ENCODE data around the gene TOMM20L. TPM values are rescaled to one million over a fixed set of nuclear protein-coding genes. Genes with fewer than 3 reads are reported as not detected.

TOMM20L gene
- not detected in 2 replicates for total RNA-seq (2011; cell fraction: chromatin; rRNA removed; ENCODE audit: low replicate concordance)
- not detected in 2 replicates for total RNA-seq (2011; cell fraction: nucleolus; rRNA removed)
- not detected in 2 replicates for total RNA-seq (2011; cell fraction: nucleoplasm; rRNA removed)
- total RNA-seq (2014; rRNA removed) (not detected in 2 replicates), total RNA-seq (2014; rRNA removed; fragmentation: Illumina TruSeq; extraction: Trizol) (not detected in 2 replicates), total RNA-seq (2015; rRNA removed; fragmentation: Illumina TruSeq; extraction: Trizol) (not detected in 2 replicates), total RNA-seq (2021) (not detected in 2 replicates), polyA plus RNA-seq (2011; rRNA removed) (not detected in 2 replicates), polyA plus RNA-seq (2014; fragmentation: Illumina TruSeq; extraction: Trizol) (not detected in 2 replicates), polyA plus RNA-seq (2014; fragmentation: Nextera tagmentation; extraction: Ambion mirVana) (not detected), polyA plus RNA-seq (2014; rRNA removed) (not detected in 2 replicates), polyA minus RNA-seq (2011; rRNA and poly(A)+ RNA removed) (not detected in 2 replicates), Bru-seq, nascent RNA (percentile 38 among the genes with signal in this experiment), BruChase-seq, experiment 1, labeled RNA remaining after a 2-hour chase (percentile 54 among the genes with signal in this experiment), BruChase-seq, experiment 2, labeled RNA remaining after a 6-hour chase (percentile 47 among the genes with signal in this experiment)
- polyA plus RNA-seq (2011; cell fraction: cytosol; rRNA removed) = not detected in 2 replicates
- not detected in 2 replicates for polyA plus RNA-seq (2011; cell fraction: nucleus; rRNA removed)
- polyA plus RNA-seq (2012) = not detected in 2 replicates
- not detected in 2 replicates for polyA minus RNA-seq (2011; cell fraction: cytosol; rRNA and poly(A)+ RNA removed)
- not detected in 2 replicates for polyA minus RNA-seq (2011; cell fraction: nucleus; rRNA and poly(A)+ RNA removed)
- long read RNA-seq, experiment 1, partial matches to known transcripts = 0 of 1 reads
- long read RNA-seq, experiment 1, other reads (novel, unspliced or antisense) = 1 of 1 reads
- long read RNA-seq, experiment 2 = 0 reads
- long read RNA-seq, experiment 3 = 0 reads

- POLR2A ChIA-PET = no interaction called here
- H3K27me3 ChIP-seq (ENCODE audit: control insufficient read depth in 2 of 2, insufficient read depth in 2 of 2, low read length in 2 of 2) = no peaks in the 10 kb centered on the region
- H3K9me3 ChIP-seq (replicated peaks; ENCODE audit: control insufficient read depth, insufficient read depth, low read depth, low read length) = no peaks in the 10 kb centered on the region
- H2AFZ ChIP-seq (ENCODE audit: low read depth, low read length) = peak within 1 kb of the TSS; percentile 96
- WGBS (ENCODE audit: insufficient coverage, low coverage, missing lambda C conversion rate) = 70% methylated on average over 26 of the region's 86 CpGs
- peak within 1 kb of the TSS; percentile 11 for H3K4me3 ChIP-seq
- peak; percentile 59 to 67 (median 62) for DNase-seq (ENCODE audit: extremely low read depth in 1 of 4, low spot score in 3 of 4)
- H3K36me3 ChIP-seq (ENCODE audit: control insufficient read depth, insufficient read depth, low read length) = no peaks in the 10 kb centered on the region
- H3K4me2 ChIP-seq (ENCODE audit: insufficient read depth, low read length) = peak within 1 kb of the TSS; percentile 62
- ATAC-seq = peak; percentile 95
- intact Hi-C loops (cut with micrococcal nuclease) (no loop called here), in situ Hi-C loops (cut with MboI) (no loop called here)
- no TSS peak for BruUV-seq (replicated peaks)
- peaks cover 0 to 9% of the 10 kb centered on the region in 2 experiments; a peak in 3 of 5 replicates for H3K4me1 ChIP-seq (replicated peaks in 1 of 2; ENCODE audit: control insufficient read depth in 2 of 2, insufficient read depth in 2 of 2, low read length in 2 of 2)
- no peaks in the 10 kb centered on the region for H3K79me2 ChIP-seq (ENCODE audit: control insufficient read depth, insufficient read depth, low read length)
- CTCF ChIA-PET (ENCODE audit: low intra/inter-chr PET ratio) = interaction anchor here (0.6 kb wide), 1 partner anchor 287 kb away, joined by 3 read pairs; no protein-coding TSS in a partner anchor
- H3K9me1 ChIP-seq (ENCODE audit: control insufficient read depth, insufficient read depth, low read length) = no peaks in the 10 kb centered on the region
- FAIRE-seq = no peak
- no peaks in the 10 kb centered on the region for H4K20me1 ChIP-seq (replicated peaks; ENCODE audit: control insufficient read depth, insufficient read depth, low read length)
- H3K27ac ChIP-seq (ENCODE audit: extremely low read depth, low read depth, low read length) = no peak within 1 kb of the TSS
- H3K9ac ChIP-seq (ENCODE audit: insufficient read depth in 1 of 2, low read depth in 2 of 2, low read length in 2 of 2) = peak within 1 kb of the TSS; percentile 37 to 72; a peak in 3 of 4 replicates
- TF ChIP-seq SP1 (CRISPR knock-in tag; IDR thresholded peaks at IDR 0.05) (no peak), HMG20A (CRISPR knock-in tag; conservative IDR thresholded peaks at IDR 0.05) (no peak), EZH2 (IDR thresholded peaks at IDR 0.05; ENCODE audit: borderline replicate concordance, low read depth, low read length) (no peak), ZNF75A (CRISPR knock-in tag; IDR thresholded peaks at IDR 0.05) (no peak), TFAM (CRISPR knock-in tag; conservative IDR thresholded peaks at IDR 0.05) (no peak), ZNF407 (IDR thresholded peaks at IDR 0.05; ENCODE audit: low read depth) (no peak), TAL1 (IDR thresholded peaks at IDR 0.05) (no peak)
Measured at GRCh38 chr14:58395812-58396788, at the start of gene TOMM20L. Gene TOMM20L, plus strand, starts transcription at chr14:58395930. Its CDS starts 28 bp downstream, at chr14:58395958.
